Mesendoderm (in vitro differentiated cells): ENCODE results near the gene GPT2.

ENCODE experiments used
- DNase-seq: peaks from one replicate; pipeline ENCODE4 v3.0.0; 2013
- H2AK5ac ChIP-seq: 2 replicates; pipeline ENCODE4 v1.6.1; 2013; ENCODE audit warnings: low read length, inconsistent platforms
- H2BK120ac ChIP-seq: 2 replicates; pipeline ENCODE4 v1.6.1; 2013; ENCODE audit warnings: low read depth, mild to moderate bottlenecking, low read length, moderate library complexity, mixed read lengths
- H2BK15ac ChIP-seq: replicated peaks from 2 replicates; pipeline ENCODE4 v1.6.1; 2013; ENCODE audit warnings: low read depth, mild to moderate bottlenecking, moderate library complexity
- H2BK5ac ChIP-seq: 2 replicates; pipeline ENCODE4 v1.6.1; 2013; ENCODE audit warnings: low read length, inconsistent platforms
- H3K18ac ChIP-seq: 2 replicates; pipeline ENCODE4 v1.6.1; 2013; ENCODE audit warnings: mild to moderate bottlenecking, low read length, mixed read lengths
- H3K23ac ChIP-seq: one replicate; pipeline ENCODE4 v1.6.1; 2013; ENCODE audit warnings: low read length
- H3K27ac ChIP-seq: 2 replicates; pipeline ENCODE4 v1.5.1; 2013; ENCODE audit warnings: low read depth, mild to moderate bottlenecking, inconsistent platforms, low read length, moderate library complexity
- H3K27me3 ChIP-seq: 2 replicates; pipeline ENCODE4 v1.6.1; 2013; ENCODE audit warnings: low read length, control low read depth, mild to moderate bottlenecking, inconsistent platforms; ENCODE audit not compliant: insufficient read depth, poor library complexity
- H3K36me3 ChIP-seq: 2 replicates; pipeline ENCODE4 v1.6.1; 2013; ENCODE audit warnings: low read length, inconsistent platforms; ENCODE audit not compliant: control insufficient read depth, insufficient read depth
- H3K4ac ChIP-seq: one replicate; pipeline ENCODE4 v1.6.1; 2013; ENCODE audit warnings: low read depth, mild to moderate bottlenecking, low read length, moderate library complexity
- H3K4me1 ChIP-seq: 2 replicates; pipeline ENCODE4 v1.6.1; 2013; ENCODE audit warnings: low read depth, low read length, inconsistent platforms; ENCODE audit not compliant: control insufficient read depth
- H3K4me2 ChIP-seq: 2 replicates; pipeline ENCODE4 v1.6.1; 2013; ENCODE audit warnings: low read length
- H3K4me3 ChIP-seq: 2 replicates; pipeline ENCODE4 v1.5.1; 2013; ENCODE audit warnings: mild to moderate bottlenecking, low read length
- H3K56ac ChIP-seq: one replicate; pipeline ENCODE4 v1.6.1; 2013; ENCODE audit warnings: low read length
- H3K79me1 ChIP-seq: 2 replicates; pipeline ENCODE4 v1.6.1; 2013; ENCODE audit warnings: low read length, inconsistent platforms
- H3K79me2 ChIP-seq: 2 replicates; pipeline ENCODE4 v1.6.1; 2013; ENCODE audit warnings: mild to moderate bottlenecking, low read length; ENCODE audit not compliant: control insufficient read depth, insufficient read depth
- H3K9ac ChIP-seq: 2 replicates; pipeline ENCODE4 v1.6.1; 2013; ENCODE audit warnings: low read length, inconsistent platforms
- H4K5ac ChIP-seq: one replicate; pipeline ENCODE4 v1.6.1; 2013; ENCODE audit warnings: low read length
- H4K8ac ChIP-seq: one replicate; pipeline ENCODE4 v1.6.1; 2013; ENCODE audit warnings: low read depth, mild to moderate bottlenecking, control low read depth, low read length, moderate library complexity
- WGBS: extraction: QIAGEN DNeasy Blood & Tissue Kit; methylation state at CpG from one replicate; pipeline ENCODE4 v1.1.7; 2013; ENCODE audit warnings: low lambda C conversion rate, missing lambda C conversion rate; ENCODE audit not compliant: insufficient coverage; ENCODE audit errors: extremely low coverage; 5-methylcytosine and 5-hydroxymethylcytosine counted together

The GPT2 gene

GRCh38 chr16:46889942-46890300, 5.8 kb downstream of the GPT2 start:
- Histone ChIP-seq H3K36me3 (no peaks in the 10 kb centered on the region), H3K23ac (no peak overlapping the region), H2BK120ac (no peak overlapping the region), H3K79me1 (peaks cover 28% of the 10 kb centered on the region), H2AK5ac (no peak overlapping the region), H3K4me3 (no peak overlapping the region), H3K4me1 (peaks cover 8% of the 10 kb centered on the region), H3K4me2 (no peak overlapping the region), H4K5ac (no peak overlapping the region), H3K79me2 (peaks cover 65% of the 10 kb centered on the region), H3K4ac (no peak overlapping the region), H4K8ac (no peak overlapping the region), H3K27me3 (no peaks in the 10 kb centered on the region), H2BK5ac (no peak overlapping the region), H3K9ac (no peak overlapping the region), H3K18ac (no peak overlapping the region), H3K27ac (no peak overlapping the region), H2BK15ac (no peak overlapping the region), H3K56ac (no peak overlapping the region)
- no peak for DNase-seq
- no CpG with 5 or more reads among the region's 5 CpGs for WGBS

- H2BK15ac ChIP-seq, result no peak overlapping the region
- H2BK120ac ChIP-seq, result no peak overlapping the region
- no peak overlapping the region for H4K5ac ChIP-seq
- no peaks in the 10 kb centered on the region for H3K36me3 ChIP-seq
- H3K18ac ChIP-seq, result no peak overlapping the region
- H2AK5ac ChIP-seq, result no peak overlapping the region
- peaks cover 29% of the 10 kb centered on the region for H3K79me1 ChIP-seq
- H3K4ac ChIP-seq, result no peak overlapping the region
- no peak for DNase-seq
- H3K27me3 ChIP-seq, result no peaks in the 10 kb centered on the region
- H3K79me2 ChIP-seq, result peaks cover 58% of the 10 kb centered on the region
- H3K56ac ChIP-seq, result no peak overlapping the region
- no CpG with 5 or more reads among the region's 1 CpG for WGBS
- no peak overlapping the region for H3K23ac ChIP-seq
- no peak overlapping the region for H3K4me3 ChIP-seq
- no peak overlapping the region for H3K27ac ChIP-seq
- H3K9ac ChIP-seq, result no peak overlapping the region
- no peaks in the 10 kb centered on the region for H3K4me1 ChIP-seq
- H2BK5ac ChIP-seq, result no peak overlapping the region
- no peak overlapping the region for H3K4me2 ChIP-seq
- H4K8ac ChIP-seq, result no peak overlapping the region
Measured at GRCh38 chr16:46891910-46892309, 7.7 kb downstream of the GPT2 start.

- H2BK120ac ChIP-seq, result no peak overlapping the region
- H3K18ac ChIP-seq, result no peak overlapping the region
- peak overlapping the region; percentile 42 for H3K56ac ChIP-seq
- H3K27me3 ChIP-seq, result no peaks in the 10 kb centered on the region
- H3K79me1 ChIP-seq, result peaks cover 23% of the 10 kb centered on the region
- H3K36me3 ChIP-seq, result no peaks in the 10 kb centered on the region
- no peak overlapping the region for H2BK15ac ChIP-seq
- H3K4me3 ChIP-seq, result no peak overlapping the region
- H3K4me2 ChIP-seq, result no peak overlapping the region
- WGBS, result no CpG with 5 or more reads among the region's 11 CpGs
- no peak overlapping the region for H4K5ac ChIP-seq
- H3K4ac ChIP-seq, result no peak overlapping the region
- no peaks in the 10 kb centered on the region for H3K4me1 ChIP-seq
- no peak overlapping the region for H3K9ac ChIP-seq
- no peak overlapping the region for H3K23ac ChIP-seq
- peaks cover 46% of the 10 kb centered on the region for H3K79me2 ChIP-seq
- H2BK5ac ChIP-seq, result no peak overlapping the region
- no peak overlapping the region for H3K27ac ChIP-seq
- no peak overlapping the region for H2AK5ac ChIP-seq
- DNase-seq, result no peak
- no peak overlapping the region for H4K8ac ChIP-seq
Measured at GRCh38 chr16:46894036-46894672, 10.0 kb downstream of the GPT2 start.

GRCh38 chr16:46895399-46896313, 11.5 kb downstream of the GPT2 start:
- H3K36me3 ChIP-seq, result peaks cover 1% of the 10 kb centered on the region
- peaks cover 17% of the 10 kb centered on the region for H3K79me1 ChIP-seq
- H4K8ac ChIP-seq, result no peak overlapping the region
- no peak overlapping the region for H4K5ac ChIP-seq
- H3K23ac ChIP-seq, result no peak overlapping the region
- H3K9ac ChIP-seq, result no peak overlapping the region
- peaks cover 33% of the 10 kb centered on the region for H3K79me2 ChIP-seq
- no peak overlapping the region for H3K4ac ChIP-seq
- H2BK5ac ChIP-seq, result no peak overlapping the region
- no peak overlapping the region for H2BK15ac ChIP-seq
- H3K4me3 ChIP-seq, result no peak overlapping the region
- no peak overlapping the region for H3K4me2 ChIP-seq
- H3K56ac ChIP-seq, result no peak overlapping the region
- no peak for DNase-seq
- no peak overlapping the region for H2AK5ac ChIP-seq
- H3K27me3 ChIP-seq, result no peaks in the 10 kb centered on the region
- H3K18ac ChIP-seq, result no peak overlapping the region
- H3K27ac ChIP-seq, result no peak overlapping the region
- no peaks in the 10 kb centered on the region for H3K4me1 ChIP-seq
- no CpG with 5 or more reads among the region's 9 CpGs for WGBS
- H2BK120ac ChIP-seq, result no peak overlapping the region

GRCh38 chr16:46896314-46896968, 12.3 kb downstream of the GPT2 start:
- Histone ChIP-seq H3K36me3 (peaks cover 1% of the 10 kb centered on the region), H3K27ac (no peak overlapping the region), H3K4me1 (no peaks in the 10 kb centered on the region), H2BK5ac (no peak overlapping the region), H3K4ac (no peak overlapping the region), H3K9ac (no peak overlapping the region), H2BK15ac (no peak overlapping the region), H3K56ac (no peak overlapping the region), H2BK120ac (no peak overlapping the region), H3K27me3 (no peaks in the 10 kb centered on the region), H3K79me2 (peaks cover 31% of the 10 kb centered on the region), H3K79me1 (peaks cover 17% of the 10 kb centered on the region), H3K18ac (no peak overlapping the region), H2AK5ac (no peak overlapping the region), H3K23ac (no peak overlapping the region), H3K4me2 (no peak overlapping the region), H4K8ac (no peak overlapping the region), H3K4me3 (no peak overlapping the region), H4K5ac (no peak overlapping the region)
- no CpG with 5 or more reads among the region's 7 CpGs for WGBS
- no peak for DNase-seq
